GM12865 (cell line): ENCODE measurements around the gene ACER1.

Experiments used
- DNase-seq: peaks from one replicate; pipeline ENCODE4 v3.0.0; 2010; ENCODE audit warnings: low read depth
- H3K4me3 ChIP-seq: 2 replicates; pipeline ENCODE4 v1.5.1; 2011; ENCODE audit warnings: mild to moderate bottlenecking, low read depth, low read length, control low read depth
- CTCF ChIP-seq: IDR thresholded peaks from 2 replicates; pipeline ENCODE4 v1.5.1; 2011; ENCODE audit warnings: low read length, control low read depth, low read depth, inconsistent platforms; ENCODE audit not compliant: insufficient read depth; ENCODE audit errors: missing control alignments

Gene ACER1

GRCh38 chr19:6376512-6377190 is 43.2 kb upstream of the ACER1 start:
- DNase-seq = no peak
- no peak overlapping the region for H3K4me3 ChIP-seq
- no peak for TF ChIP-seq CTCF

- DNase-seq = no peak
- H3K4me3 ChIP-seq = no peak within 1 kb of the TSS
- no peak for TF ChIP-seq CTCF
Measured at GRCh38 chr19:6375411-6376010, 42.1 kb upstream of the ACER1 start, which contains the start of gene PSPN. Gene PSPN, minus strand, starts transcription at chr19:6375933. Its CDS starts 84 bp downstream, at chr19:6375849.

GRCh38 chr19:6374711-6375410 is 41.4 kb upstream of the ACER1 start:
- no peak overlapping the region for H3K4me3 ChIP-seq
- TF ChIP-seq CTCF = no peak
- DNase-seq = no peak

DNA sequence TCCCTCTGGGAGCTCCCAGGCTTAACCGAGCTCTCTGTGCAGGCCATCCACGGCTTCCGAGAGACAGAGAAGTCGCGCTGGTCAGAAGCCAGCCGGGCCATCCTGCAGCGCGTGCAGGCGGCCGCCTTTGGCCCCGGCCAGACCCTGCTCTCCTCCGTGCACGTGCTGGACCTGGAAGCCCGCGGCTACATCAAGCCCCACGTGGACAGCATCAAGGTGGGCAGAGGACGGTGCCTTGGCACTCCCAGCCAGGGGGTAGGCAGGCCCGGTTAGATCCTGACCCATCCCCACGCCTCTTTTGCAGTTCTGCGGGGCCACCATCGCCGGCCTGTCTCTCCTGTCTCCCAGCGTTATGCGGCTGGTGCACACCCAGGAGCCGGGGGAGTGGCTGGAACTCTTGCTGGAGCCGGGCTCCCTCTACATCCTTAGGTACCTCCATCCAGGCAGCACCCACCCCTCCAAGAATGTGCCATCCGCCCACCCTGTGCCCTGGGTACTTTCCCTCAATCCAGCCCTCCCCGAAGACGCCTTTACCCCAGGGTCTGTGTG is 40.8 kb upstream of the ACER1 start:
- no peak for TF ChIP-seq CTCF
- peak overlapping the region; percentile 62 for H3K4me3 ChIP-seq
- no peak for DNase-seq

GRCh38 chr19:6373813-6374108 is 40.3 kb upstream of the ACER1 start:
- no peak for DNase-seq
- peak overlapping the region; percentile 62 for H3K4me3 ChIP-seq
- TF ChIP-seq CTCF = no peak

GRCh38 chr19:6373096-6373812 is 39.8 kb upstream of the ACER1 start:
- peak overlapping the region; percentile 89 for H3K4me3 ChIP-seq
- peak; percentile 99 for DNase-seq
- TF ChIP-seq CTCF = no peak
